HFF-Myc (cell line): ENCODE measurements around the gene PHC2.
A peak's percentile ranks its signal among the peaks of the same experiment; 100 is the strongest.

ENCODE experiments used
- DNase-seq: peaks from one replicate; pipeline ENCODE4 v3.0.0-alpha.2; 2011; ENCODE audit warnings: low read depth; ENCODE audit errors: extremely low read depth
- H3K4me3 ChIP-seq: replicated peaks from 2 replicates; pipeline ENCODE4 v1.5.1; 2011; ENCODE audit warnings: low read depth, mild to moderate bottlenecking, control low read depth, low read length
- TF ChIP-seq, protein P1 (sequence below): IDR thresholded peaks from 2 replicates; pipeline ENCODE4 v1.5.1; 2012; ENCODE audit warnings: mild to moderate bottlenecking, low read depth, low read length, control low read depth; ENCODE audit errors: missing control alignments

Gene PHC2

DNA sequence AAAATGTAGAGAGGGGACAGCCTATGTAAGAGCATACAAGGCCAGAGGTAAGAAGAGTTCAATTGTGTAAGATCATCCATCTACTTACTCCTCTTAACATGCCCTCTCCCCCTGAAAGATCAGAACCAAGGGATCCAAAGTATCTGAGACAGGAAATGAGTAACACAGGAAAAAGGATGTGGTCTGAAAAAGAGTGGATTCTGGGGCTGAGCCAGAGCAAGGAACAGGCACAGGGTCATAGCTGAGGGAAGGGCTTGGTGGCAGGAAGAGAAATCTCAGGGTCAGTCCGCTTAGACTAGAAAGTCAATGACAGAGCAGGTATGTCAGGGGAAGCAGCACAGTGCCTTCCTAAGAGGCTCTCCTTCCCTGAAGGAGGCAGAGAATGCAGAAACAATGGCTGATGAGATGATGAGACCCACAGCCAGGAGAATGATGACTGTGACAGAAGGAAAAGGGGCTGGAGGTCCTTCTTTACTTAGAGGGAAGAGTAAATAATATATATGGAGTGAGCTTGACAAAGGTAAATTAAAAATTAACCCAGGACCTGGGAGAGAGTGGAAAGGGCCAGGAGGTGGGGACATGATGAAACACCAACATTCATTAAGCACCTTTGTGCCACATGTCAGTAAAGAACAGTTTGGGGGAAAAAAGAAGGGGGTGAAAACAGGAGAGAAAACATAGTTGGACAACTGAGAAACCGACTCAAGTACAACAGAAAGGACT lies 83.8 kb downstream of the PHC2 start:
- DNase-seq, result peak; percentile 95
- peak overlapping the region; percentile 69 for H3K4me3 ChIP-seq
- TF ChIP-seq, protein P1, sequence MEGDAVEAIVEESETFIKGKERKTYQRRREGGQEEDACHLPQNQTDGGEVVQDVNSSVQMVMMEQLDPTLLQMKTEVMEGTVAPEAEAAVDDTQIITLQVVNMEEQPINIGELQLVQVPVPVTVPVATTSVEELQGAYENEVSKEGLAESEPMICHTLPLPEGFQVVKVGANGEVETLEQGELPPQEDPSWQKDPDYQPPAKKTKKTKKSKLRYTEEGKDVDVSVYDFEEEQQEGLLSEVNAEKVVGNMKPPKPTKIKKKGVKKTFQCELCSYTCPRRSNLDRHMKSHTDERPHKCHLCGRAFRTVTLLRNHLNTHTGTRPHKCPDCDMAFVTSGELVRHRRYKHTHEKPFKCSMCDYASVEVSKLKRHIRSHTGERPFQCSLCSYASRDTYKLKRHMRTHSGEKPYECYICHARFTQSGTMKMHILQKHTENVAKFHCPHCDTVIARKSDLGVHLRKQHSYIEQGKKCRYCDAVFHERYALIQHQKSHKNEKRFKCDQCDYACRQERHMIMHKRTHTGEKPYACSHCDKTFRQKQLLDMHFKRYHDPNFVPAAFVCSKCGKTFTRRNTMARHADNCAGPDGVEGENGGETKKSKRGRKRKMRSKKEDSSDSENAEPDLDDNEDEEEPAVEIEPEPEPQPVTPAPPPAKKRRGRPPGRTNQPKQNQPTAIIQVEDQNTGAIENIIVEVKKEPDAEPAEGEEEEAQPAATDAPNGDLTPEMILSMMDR, result no peak

DNA sequence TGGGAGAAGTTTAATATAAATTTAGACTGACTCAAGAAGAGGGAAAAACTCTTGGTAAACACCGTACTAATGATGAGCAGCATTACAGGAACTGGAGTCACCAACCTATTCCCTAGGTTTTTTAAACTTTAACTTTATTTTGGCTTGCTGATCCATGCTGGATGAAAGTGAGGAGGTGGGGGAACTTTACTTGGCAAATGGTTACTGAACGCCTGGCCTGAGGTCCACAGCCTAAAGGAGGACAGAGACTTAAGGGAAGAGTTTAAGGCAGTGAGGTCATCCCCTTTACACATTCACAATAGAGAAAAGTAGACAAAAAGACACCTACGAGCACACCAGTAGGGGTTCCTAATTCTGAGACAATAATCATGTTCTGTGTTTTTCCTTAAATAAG lies 84.4 kb downstream of the PHC2 start:
- no peak for DNase-seq
- TF ChIP-seq, protein P1, result no peak
- H3K4me3 ChIP-seq, result peak overlapping the region; percentile 69

DNA sequence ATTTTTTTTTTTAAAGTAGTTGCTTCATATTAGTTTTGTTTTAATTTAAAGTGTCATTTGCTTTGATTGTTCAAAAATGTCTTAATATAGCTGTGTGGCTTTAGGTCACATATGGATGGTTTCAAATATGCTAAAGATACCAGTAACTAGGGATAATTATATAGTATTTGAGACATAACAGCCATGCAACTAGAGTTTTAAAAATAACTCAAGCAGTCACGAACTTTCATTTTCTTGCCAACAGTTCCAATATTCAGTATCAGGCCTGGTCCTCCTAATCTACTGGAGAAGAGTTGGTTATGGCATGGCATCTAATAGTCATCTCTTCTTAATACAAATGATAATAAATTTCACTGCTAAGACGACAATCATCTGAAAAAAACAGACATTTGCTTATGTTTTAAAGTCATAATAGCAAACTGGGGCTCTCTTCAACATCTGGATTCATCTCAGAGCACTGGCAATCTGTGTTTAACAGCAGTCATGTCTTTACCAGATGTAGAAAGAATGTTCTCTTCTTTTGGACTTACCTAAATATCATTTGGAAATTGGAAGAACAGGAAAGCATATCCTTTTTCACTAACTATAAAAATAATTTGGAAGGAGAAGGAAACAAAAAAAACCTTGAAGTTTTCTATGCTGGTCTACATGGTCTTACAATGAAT lies 85.9 kb downstream of the PHC2 start:
- H3K4me3 ChIP-seq, result peak overlapping the region; percentile 69
- TF ChIP-seq, protein P1, result no peak
- DNase-seq, result no peak

DNA sequence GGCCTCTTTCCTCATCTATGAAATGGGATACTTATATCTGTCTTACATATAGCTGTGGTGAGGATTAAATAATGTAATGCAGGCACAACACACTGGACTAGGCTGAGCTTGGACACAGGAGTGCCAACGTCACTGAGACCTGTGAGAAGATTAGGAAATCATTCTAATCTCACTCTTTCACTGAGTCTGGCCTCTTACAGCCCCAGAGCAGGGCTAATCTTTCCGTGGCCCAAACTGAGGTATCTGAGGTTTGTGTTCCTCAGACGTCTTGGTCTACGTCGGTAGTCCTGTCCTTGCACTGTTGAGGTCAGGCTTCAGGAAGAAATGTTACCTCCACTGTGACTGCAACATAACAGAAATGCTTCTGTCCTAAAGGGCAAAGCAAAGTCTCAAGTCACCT lies 87.4 kb downstream of the PHC2 start:
- no peak for DNase-seq
- TF ChIP-seq, protein P1, result no peak
- H3K4me3 ChIP-seq, result no peak overlapping the region

DNA sequence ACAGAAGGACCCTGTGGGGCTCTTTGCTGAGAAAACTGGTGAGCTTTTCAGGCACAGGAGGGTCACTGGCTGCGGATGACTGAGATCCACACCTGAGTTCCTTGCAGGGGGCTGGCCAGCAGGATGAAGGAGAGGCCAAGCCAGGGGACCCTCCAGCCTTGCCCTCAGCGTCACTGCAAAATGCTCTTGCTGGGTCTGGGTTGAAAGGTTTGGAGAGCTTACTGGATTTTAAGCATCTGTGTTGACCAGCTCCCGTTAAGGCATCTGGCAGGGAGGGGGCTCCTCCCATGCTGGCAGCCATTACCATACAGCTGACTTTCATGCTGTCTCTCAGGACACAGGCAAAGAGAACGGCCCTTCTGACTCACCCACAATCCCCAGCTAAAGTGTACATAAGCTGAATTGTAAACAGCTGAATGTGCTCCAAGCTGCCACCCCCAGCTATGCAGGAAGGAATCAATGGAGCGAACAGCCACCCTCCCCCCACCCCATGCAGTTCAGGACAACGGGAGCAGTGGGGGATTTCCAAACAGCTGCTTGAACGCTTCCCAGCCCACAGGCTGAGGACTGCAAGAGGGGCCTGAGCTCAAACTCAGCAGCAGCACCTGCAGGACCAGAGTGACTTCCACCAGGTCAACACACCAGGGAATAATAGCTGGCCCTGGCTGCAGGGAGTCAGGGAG lies 88.7 kb downstream of the PHC2 start:
- peak; percentile 96 for DNase-seq
- H3K4me3 ChIP-seq, result peak overlapping the region; percentile 18
- TF ChIP-seq, protein P1, result no peak

DNA sequence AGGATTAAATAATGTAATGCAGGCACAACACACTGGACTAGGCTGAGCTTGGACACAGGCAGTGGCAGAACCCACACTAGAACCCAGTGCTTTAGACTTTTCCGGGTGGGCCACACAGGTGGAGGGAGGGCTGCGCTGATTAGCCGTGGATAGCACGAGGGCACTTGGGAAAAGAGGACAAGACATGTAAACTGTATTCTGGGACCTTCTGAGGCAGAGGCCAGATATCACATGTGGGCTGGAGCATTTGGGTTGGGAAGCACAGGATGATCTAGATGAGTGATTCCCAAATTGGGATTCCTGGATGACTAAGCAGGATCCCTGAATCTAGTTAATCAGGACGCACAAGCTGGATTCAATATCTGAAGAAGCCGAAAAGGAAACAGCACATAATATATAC lies 89.7 kb downstream of the PHC2 start:
- DNase-seq, result no peak
- TF ChIP-seq, protein P1, result no peak
- H3K4me3 ChIP-seq, result no peak overlapping the region
